DOHH2 (cell line): ENCODE data around the gene ALOX12B.

ENCODE experiments used
- H3F3A ChIP-seq: fragments of 200-600 bp; sonication (generic), shearing (Covaris generic); 2 replicates; pipeline ENCODE4 v1.6.0; 2016; ENCODE audit warnings: antibody characterized with exemption, mild to moderate bottlenecking; ENCODE audit not compliant: control insufficient read depth, insufficient read depth
- H3K27ac ChIP-seq: fragments of 200-600 bp; sonication (generic); 2 replicates; pipeline ENCODE4 v1.5.1; 2014; ENCODE audit warnings: low read depth, mild to moderate bottlenecking, low read length, moderate library complexity
- H3K27me3 ChIP-seq: fragments of 200-600 bp; sonication (generic); 2 replicates; pipeline ENCODE4 v1.6.1; 2014; ENCODE audit warnings: mild to moderate bottlenecking, low read length, mixed read lengths; ENCODE audit not compliant: control insufficient read depth
- H3K36me3 ChIP-seq: fragments of 200-600 bp; sonication (generic); 2 replicates; pipeline ENCODE4 v1.6.1; 2014; ENCODE audit warnings: mild to moderate bottlenecking, low read length, moderate library complexity, mixed read lengths; ENCODE audit not compliant: control insufficient read depth
- H3K4me1 ChIP-seq: fragments of 200-600 bp; sonication (generic); 2 replicates; pipeline ENCODE4 v1.6.1; 2014; ENCODE audit warnings: mild to moderate bottlenecking, low read length, mixed read lengths; ENCODE audit not compliant: control insufficient read depth
- H3K4me2 ChIP-seq: fragments of 200-600 bp; sonication (generic); 2 replicates; pipeline ENCODE4 v1.6.0; 2014; ENCODE audit warnings: mild to moderate bottlenecking, low read length, moderate library complexity
- H3K4me3 ChIP-seq: fragments of 200-600 bp; sonication (generic); 2 replicates; pipeline ENCODE4 v1.5.1; 2014; ENCODE audit warnings: mild to moderate bottlenecking, low read length, mixed read lengths
- H3K79me2 ChIP-seq: fragments of 200-600 bp; sonication (generic); 2 replicates; pipeline ENCODE4 v1.6.1; 2014; ENCODE audit warnings: mild to moderate bottlenecking, low read length, mixed read lengths; ENCODE audit not compliant: control insufficient read depth
- H3K9me2 ChIP-seq: fragments of 200-600 bp; sonication (generic); replicated peaks from 2 replicates; pipeline ENCODE4 v1.6.1; 2014; ENCODE audit warnings: mild to moderate bottlenecking, low read length, mixed read lengths; ENCODE audit not compliant: control insufficient read depth
- H3K9me3 ChIP-seq: fragments of 200-600 bp; sonication (generic); 2 replicates; pipeline ENCODE4 v1.6.1; 2014; ENCODE audit warnings: antibody characterized with exemption, low read length, mixed read lengths; ENCODE audit not compliant: control insufficient read depth, insufficient read depth
- H4K20me1 ChIP-seq: fragments of 200-600 bp; sonication (generic); 2 replicates; pipeline ENCODE4 v1.6.0; 2014; ENCODE audit warnings: low read depth, mild to moderate bottlenecking, antibody characterized with exemption, low read length, moderate library complexity; ENCODE audit not compliant: control insufficient read depth, insufficient read depth
- CTCF ChIP-seq: fragments of 200-600 bp; sonication (generic); IDR thresholded peaks from one replicate; pipeline ENCODE4 v1.5.1; 2014; ENCODE audit warnings: antibody characterized with exemption, mild to moderate bottlenecking, low read depth, low read length; ENCODE audit not compliant: poor library complexity, severe bottlenecking
- EZH2phosphoT487 ChIP-seq: fragments of 200-600 bp; sonication (generic); IDR thresholded peaks from 2 replicates; pipeline ENCODE4 v1.6.1; 2017; ENCODE audit warnings: borderline replicate concordance, mild to moderate bottlenecking, antibody characterized with exemption, low read length, moderate library complexity, mixed read lengths

Gene ALOX12B

GRCh38 chr17:8119581-8120519, 32.3 kb upstream of the ALOX12B start:
- Histone ChIP-seq H3K4me2 (peak overlapping the region; percentile 98), H3K36me3 (no peaks in the 10 kb centered on the region), H3K27me3 (peaks cover 70% of the 10 kb centered on the region), H3K4me1 (peaks cover 66% of the 10 kb centered on the region), H3K9me3 (no peaks in the 10 kb centered on the region), H3K79me2 (no peaks in the 10 kb centered on the region), H4K20me1 (0 out of 2 replicates have a peak, but pooled peaks cover 7% of the 10 kb centered on the region), H3K27ac (peak overlapping the region; percentile 41), H3K4me3 (peak overlapping the region; percentile 80), H3F3A (peaks cover 24% of the 10 kb centered on the region), H3K9me2 (no peaks in the 10 kb centered on the region)
- TF ChIP-seq EZH2phosphoT487 (no peak), CTCF (no peak)

- Histone ChIP-seq H3K27me3 (peaks cover 70% of the 10 kb centered on the region), H3K27ac (peak overlapping the region; percentile 3; the same call in 1 of the 2 replicates), H3K4me3 (peak overlapping the region; percentile 80), H3F3A (peaks cover 21% of the 10 kb centered on the region), H3K4me2 (peak overlapping the region; percentile 98), H3K9me2 (no peaks in the 10 kb centered on the region), H3K36me3 (no peaks in the 10 kb centered on the region), H3K79me2 (no peaks in the 10 kb centered on the region), H3K9me3 (no peaks in the 10 kb centered on the region), H3K4me1 (peaks cover 57% of the 10 kb centered on the region), H4K20me1 (no peaks in the 10 kb centered on the region)
- TF ChIP-seq CTCF (peak; percentile 95), EZH2phosphoT487 (no peak)
These were observed 31.5 kb upstream of the ALOX12B start for GRCh38 chr17:8118769-8119580.

- Histone ChIP-seq H3F3A (peaks cover 19% of the 10 kb centered on the region), H3K4me1 (peaks cover 49% of the 10 kb centered on the region), H3K4me2 (peak within 1 kb of the TSS; percentile 98), H4K20me1 (no peaks in the 10 kb centered on the region), H3K27ac (peak within 1 kb of the TSS; percentile 3; the same call in 1 of the 2 replicates), H3K79me2 (no peaks in the 10 kb centered on the region), H3K4me3 (peak within 1 kb of the TSS; percentile 80), H3K36me3 (no peaks in the 10 kb centered on the region), H3K27me3 (peaks cover 63% of the 10 kb centered on the region), H3K9me2 (no peaks in the 10 kb centered on the region), H3K9me3 (no peaks in the 10 kb centered on the region)
- no peak for TF ChIP-seq EZH2phosphoT487
- no peak for TF ChIP-seq CTCF
These were observed 30.7 kb upstream of the ALOX12B start, which contains the start of gene ALOXE3 for GRCh38 chr17:8117980-8118768. TSS of gene ALOXE3 (minus strand) at chr17:8118514. CDS start at chr17:8117990, 524 bp downstream.
